Astrocyte (in vitro differentiated cells and primary cell): Measurements from ENCODE around the gene SLC29A3.

Experiments
- EZH2 ChIP-seq: IDR thresholded peaks from 2 replicates; pipeline ENCODE4 v1.6.1; 2012; ENCODE audit warnings: mild to moderate bottlenecking, low read length, inconsistent platforms; ENCODE audit not compliant: insufficient read depth
- TF ChIP-seq, protein P1 (sequence below): IDR thresholded peaks from 2 replicates; pipeline ENCODE4 v1.5.1; 2011; ENCODE audit warnings: low read depth, mild to moderate bottlenecking, inconsistent platforms, low read length, moderate library complexity; ENCODE audit not compliant: insufficient read depth

DNA sequence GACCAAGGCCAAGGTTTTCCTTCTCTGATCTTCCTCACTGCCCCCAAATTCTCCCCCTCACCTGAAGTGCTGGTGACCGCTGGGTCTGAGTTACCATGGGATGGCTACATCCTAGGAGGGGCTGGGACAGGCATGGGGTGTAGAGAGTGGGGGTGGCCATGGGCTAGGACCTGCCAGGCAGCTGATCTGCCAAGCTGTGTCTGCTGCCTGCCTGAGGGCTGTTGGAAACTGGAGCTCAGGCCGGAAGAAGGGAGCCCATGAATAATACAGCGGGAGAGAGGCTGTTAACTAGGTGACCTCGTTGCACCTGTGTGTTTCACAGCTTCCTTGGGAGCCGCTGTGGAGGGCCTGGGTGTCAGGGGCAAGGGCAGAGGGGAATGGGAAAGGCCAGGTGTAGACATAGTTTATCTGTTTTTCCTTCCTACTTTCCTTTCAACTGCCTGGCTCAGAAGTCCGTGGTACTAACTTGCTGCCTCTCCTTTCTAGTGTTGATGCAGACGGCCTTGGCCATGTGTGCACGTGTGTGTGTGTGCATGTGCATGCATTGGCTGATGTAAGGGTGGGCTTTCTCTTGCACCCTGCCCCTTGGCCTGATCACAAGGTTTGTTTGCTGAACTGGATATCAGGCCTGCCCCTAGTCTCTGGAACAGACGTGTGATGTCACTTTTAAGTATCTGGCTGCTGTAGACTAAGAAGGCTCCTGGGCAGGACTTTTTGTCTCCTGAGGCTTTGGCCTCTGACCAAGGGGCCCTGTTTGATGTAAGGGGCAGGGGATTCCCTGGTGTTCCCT, 89.6 kb downstream of the SLC29A3 start:
- TF ChIP-seq, protein P1, sequence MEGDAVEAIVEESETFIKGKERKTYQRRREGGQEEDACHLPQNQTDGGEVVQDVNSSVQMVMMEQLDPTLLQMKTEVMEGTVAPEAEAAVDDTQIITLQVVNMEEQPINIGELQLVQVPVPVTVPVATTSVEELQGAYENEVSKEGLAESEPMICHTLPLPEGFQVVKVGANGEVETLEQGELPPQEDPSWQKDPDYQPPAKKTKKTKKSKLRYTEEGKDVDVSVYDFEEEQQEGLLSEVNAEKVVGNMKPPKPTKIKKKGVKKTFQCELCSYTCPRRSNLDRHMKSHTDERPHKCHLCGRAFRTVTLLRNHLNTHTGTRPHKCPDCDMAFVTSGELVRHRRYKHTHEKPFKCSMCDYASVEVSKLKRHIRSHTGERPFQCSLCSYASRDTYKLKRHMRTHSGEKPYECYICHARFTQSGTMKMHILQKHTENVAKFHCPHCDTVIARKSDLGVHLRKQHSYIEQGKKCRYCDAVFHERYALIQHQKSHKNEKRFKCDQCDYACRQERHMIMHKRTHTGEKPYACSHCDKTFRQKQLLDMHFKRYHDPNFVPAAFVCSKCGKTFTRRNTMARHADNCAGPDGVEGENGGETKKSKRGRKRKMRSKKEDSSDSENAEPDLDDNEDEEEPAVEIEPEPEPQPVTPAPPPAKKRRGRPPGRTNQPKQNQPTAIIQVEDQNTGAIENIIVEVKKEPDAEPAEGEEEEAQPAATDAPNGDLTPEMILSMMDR: no peak
- TF ChIP-seq EZH2: no peak
